KMS-11 (cell line): ENCODE measurements around the gene ADGRG3.

ENCODE experiments used
- H2AFZ ChIP-seq: fragments of 200-600 bp; sonication (generic); 2 replicates; pipeline ENCODE4 v1.6.1; 2016; ENCODE audit warnings: antibody characterized with exemption, mixed run types, low read depth
- H3K27ac ChIP-seq: fragments of 200-600 bp; sonication (generic); 2 replicates; pipeline ENCODE4 v1.6.1; 2016; ENCODE audit warnings: mild to moderate bottlenecking, mixed run types
- H3K27me3 ChIP-seq: fragments of 200-600 bp; sonication (generic); 2 replicates; pipeline ENCODE4 v1.6.1; 2017; ENCODE audit warnings: mild to moderate bottlenecking, low read depth, mixed run types, moderate library complexity; ENCODE audit not compliant: insufficient read depth
- H3K36me3 ChIP-seq: fragments of 200-600 bp; sonication (generic); 2 replicates; pipeline ENCODE4 v1.6.1; 2017; ENCODE audit warnings: mild to moderate bottlenecking, mixed run types; ENCODE audit not compliant: insufficient read depth
- H3K4me1 ChIP-seq: fragments of 200-600 bp; sonication (generic); 2 replicates; pipeline ENCODE4 v1.6.1; 2016; ENCODE audit warnings: mild to moderate bottlenecking, low read depth, mixed run types; ENCODE audit not compliant: poor library complexity, severe bottlenecking
- H3K4me2 ChIP-seq: fragments of 200-600 bp; sonication (generic); 2 replicates; pipeline ENCODE4 v1.7.0; 2016; ENCODE audit warnings: mild to moderate bottlenecking, mixed run types
- H3K4me3 ChIP-seq: fragments of 200-600 bp; sonication (generic); IDR thresholded peaks from 2 replicates; pipeline ENCODE4 v1.6.1; 2017; ENCODE audit warnings: low read depth, low read length, mixed read lengths; ENCODE audit not compliant: insufficient read depth
- H3K79me2 ChIP-seq: fragments of 200-600 bp; sonication (generic); 2 replicates; pipeline ENCODE4 v1.6.1; 2016; ENCODE audit warnings: low read depth, mixed run types; ENCODE audit not compliant: insufficient read depth
- H3K9ac ChIP-seq: fragments of 200-600 bp; sonication (generic); 2 replicates; pipeline ENCODE4 v1.6.1; 2016; ENCODE audit warnings: mild to moderate bottlenecking, mixed run types
- H4K20me1 ChIP-seq: fragments of 200-600 bp; sonication (generic); 2 replicates; pipeline ENCODE4 v1.6.1; 2016; ENCODE audit warnings: mild to moderate bottlenecking, mixed run types; ENCODE audit not compliant: insufficient read depth
- CTCF ChIP-seq: fragments of 200-600 bp; sonication (generic); conservative IDR thresholded peaks from 2 replicates; pipeline ENCODE4 v1.6.1; 2017; ENCODE audit warnings: low read depth, mild to moderate bottlenecking, antibody characterized with exemption, low read length, moderate library complexity, mixed read lengths

Gene ADGRG3

GRCh38 chr16:57647136-57647875 lies 20.8 kb upstream of the ADGRG3 start:
- H3K36me3 ChIP-seq, result no peaks in the 10 kb centered on the region
- no peak overlapping the region for H3K27ac ChIP-seq
- H3K27me3 ChIP-seq, result no peaks in the 10 kb centered on the region
- no peak for TF ChIP-seq CTCF
- H3K4me1 ChIP-seq, result peaks cover 13% of the 10 kb centered on the region
- no peak overlapping the region for H3K4me3 ChIP-seq
- H3K79me2 ChIP-seq, result no peaks in the 10 kb centered on the region
- H3K9ac ChIP-seq, result no peak overlapping the region
- no peaks in the 10 kb centered on the region for H4K20me1 ChIP-seq
- H2AFZ ChIP-seq, result no peak overlapping the region
- H3K4me2 ChIP-seq, result no peak overlapping the region

GRCh38 chr16:57648125-57648524 lies 20.0 kb upstream of the ADGRG3 start:
- no peak overlapping the region for H3K9ac ChIP-seq
- no peak overlapping the region for H3K27ac ChIP-seq
- no peak overlapping the region for H3K4me3 ChIP-seq
- peaks cover 13% of the 10 kb centered on the region for H3K4me1 ChIP-seq
- H3K79me2 ChIP-seq, result no peaks in the 10 kb centered on the region
- no peaks in the 10 kb centered on the region for H4K20me1 ChIP-seq
- TF ChIP-seq CTCF, result no peak
- peak overlapping the region; percentile 8; the same call in 1 of the 2 replicates for H3K4me2 ChIP-seq
- no peaks in the 10 kb centered on the region for H3K27me3 ChIP-seq
- H2AFZ ChIP-seq, result no peak overlapping the region; the same call in 1 of the 2 replicates
- no peaks in the 10 kb centered on the region for H3K36me3 ChIP-seq

GRCh38 chr16:57648581-57649442 lies 19.3 kb upstream of the ADGRG3 start:
- Histone ChIP-seq H3K27me3 (no peaks in the 10 kb centered on the region), H3K79me2 (no peaks in the 10 kb centered on the region), H3K27ac (no peak overlapping the region), H3K4me1 (peaks cover 13% of the 10 kb centered on the region), H3K4me2 (peak overlapping the region; percentile 8; the same call in 1 of the 2 replicates), H3K4me3 (no peak overlapping the region), H3K36me3 (no peaks in the 10 kb centered on the region), H4K20me1 (no peaks in the 10 kb centered on the region), H2AFZ (no peak overlapping the region; the same call in 1 of the 2 replicates), H3K9ac (no peak overlapping the region)
- peak; percentile 99 for TF ChIP-seq CTCF

- no peak for TF ChIP-seq CTCF
- Histone ChIP-seq H3K9ac (no peak overlapping the region), H3K4me1 (peaks cover 13% of the 10 kb centered on the region), H3K36me3 (no peaks in the 10 kb centered on the region), H3K79me2 (no peaks in the 10 kb centered on the region), H2AFZ (no peak overlapping the region), H3K4me3 (no peak overlapping the region), H3K4me2 (no peak overlapping the region), H4K20me1 (no peaks in the 10 kb centered on the region), H3K27me3 (no peaks in the 10 kb centered on the region), H3K27ac (no peak overlapping the region)
These were observed 18.7 kb upstream of the ADGRG3 start for GRCh38 chr16:57649443-57649751.
